ENCODE results near the gene NSD1.

NSD1 gene

GRCh38 chr5:177307544-177308363 lies 174.2 kb downstream of the NSD1 start:
- Histone ChIP-seq H3K4me3 (ENCODE audit: low read depth in 1 of 2, low read length in 2 of 2) (no peak overlapping the region), H3K36me3 (ENCODE audit: insufficient read depth, low read length) (peaks cover 15% of the 10 kb centered on the region), H3K9me3 (ENCODE audit: low read length) (no peaks in the 10 kb centered on the region), H3K27me3 (ENCODE audit: control insufficient read depth in 1 of 2, insufficient read depth in 2 of 2, low read length in 2 of 2) (no peaks in the 10 kb centered on the region), H3K4me1 (ENCODE audit: insufficient read depth, low read length) (peaks cover 28% of the 10 kb centered on the region), H3K9ac (ENCODE audit: low read length) (no peak overlapping the region), H3K27ac (ENCODE audit: low read depth, low read length) (no peak overlapping the region)

- H3K27ac ChIP-seq (ENCODE audit: low read depth, low read length): no peak overlapping the region
- H3K4me3 ChIP-seq (ENCODE audit: low read depth in 1 of 2, low read length in 2 of 2): no peak overlapping the region
- H3K4me1 ChIP-seq (ENCODE audit: insufficient read depth, low read length): peaks cover 28% of the 10 kb centered on the region
- peaks cover 15% of the 10 kb centered on the region for H3K36me3 ChIP-seq (ENCODE audit: insufficient read depth, low read length)
- H3K9ac ChIP-seq (ENCODE audit: low read length): no peak overlapping the region
- H3K27me3 ChIP-seq (ENCODE audit: control insufficient read depth in 1 of 2, insufficient read depth in 2 of 2, low read length in 2 of 2): no peaks in the 10 kb centered on the region
- H3K9me3 ChIP-seq (ENCODE audit: low read length): no peaks in the 10 kb centered on the region
Observed at GRCh38 chr5:177308740-177309139, 175.2 kb downstream of the NSD1 start.

GRCh38 chr5:177309351-177310191 lies 176.0 kb downstream of the NSD1 start:
- no peaks in the 10 kb centered on the region for H3K27me3 ChIP-seq (ENCODE audit: control insufficient read depth in 1 of 2, insufficient read depth in 2 of 2, low read length in 2 of 2)

GRCh38 chr5:177310332-177310731 lies 176.8 kb downstream of the NSD1 start:
- Histone ChIP-seq H3K4me1 (ENCODE audit: insufficient read depth, low read length) (peaks cover 16% of the 10 kb centered on the region), H3K27ac (ENCODE audit: low read depth, low read length) (no peak overlapping the region), H3K36me3 (ENCODE audit: insufficient read depth, low read length) (peaks cover 15% of the 10 kb centered on the region), H3K9ac (ENCODE audit: low read length) (no peak overlapping the region), H3K27me3 (ENCODE audit: control insufficient read depth in 1 of 2, insufficient read depth in 2 of 2, low read length in 2 of 2) (no peaks in the 10 kb centered on the region), H3K9me3 (ENCODE audit: low read length) (no peaks in the 10 kb centered on the region), H3K4me3 (ENCODE audit: low read depth in 1 of 2, low read length in 2 of 2) (no peak overlapping the region)

More at GRCh38 chr5:177309351-177310191, 176.0 kb downstream of the NSD1 start:
- Histone ChIP-seq H3K36me3 (ENCODE audit: insufficient read depth, low read length) (peaks cover 15% of the 10 kb centered on the region), H3K4me3 (ENCODE audit: low read depth in 1 of 2, low read length in 2 of 2) (no peak overlapping the region), H3K9me3 (ENCODE audit: low read length) (no peaks in the 10 kb centered on the region), H3K27ac (ENCODE audit: low read depth, low read length) (no peak overlapping the region), H3K4me1 (ENCODE audit: insufficient read depth, low read length) (peaks cover 24% of the 10 kb centered on the region), H3K9ac (ENCODE audit: low read length) (no peak overlapping the region)

GRCh38 chr5:177310757-177311391 lies 177.3 kb downstream of the NSD1 start:
- Histone ChIP-seq H3K27ac (ENCODE audit: low read depth, low read length) (no peak overlapping the region), H3K4me3 (ENCODE audit: low read depth in 1 of 2, low read length in 2 of 2) (no peak overlapping the region), H3K4me1 (ENCODE audit: insufficient read depth, low read length) (peaks cover 12% of the 10 kb centered on the region), H3K9ac (ENCODE audit: low read length) (no peak overlapping the region), H3K36me3 (ENCODE audit: insufficient read depth, low read length) (peaks cover 10% of the 10 kb centered on the region), H3K9me3 (ENCODE audit: low read length) (no peaks in the 10 kb centered on the region), H3K27me3 (ENCODE audit: control insufficient read depth in 1 of 2, insufficient read depth in 2 of 2, low read length in 2 of 2) (no peaks in the 10 kb centered on the region)

- Histone ChIP-seq H3K4me1 (ENCODE audit: insufficient read depth, low read length) (peaks cover 12% of the 10 kb centered on the region), H3K36me3 (ENCODE audit: insufficient read depth, low read length) (peaks cover 6% of the 10 kb centered on the region), H3K9me3 (ENCODE audit: low read length) (no peaks in the 10 kb centered on the region), H3K27me3 (ENCODE audit: control insufficient read depth in 1 of 2, insufficient read depth in 2 of 2, low read length in 2 of 2) (no peaks in the 10 kb centered on the region), H3K4me3 (ENCODE audit: low read depth in 1 of 2, low read length in 2 of 2) (peak overlapping the region; percentile 29 to 68), H3K27ac (ENCODE audit: low read depth, low read length) (no peak overlapping the region), H3K9ac (ENCODE audit: low read length) (no peak overlapping the region)
Observed at GRCh38 chr5:177311392-177311722, 177.8 kb downstream of the NSD1 start.

- no peak within 1 kb of the TSS for H3K9ac ChIP-seq (ENCODE audit: low read length)
- no peaks in the 10 kb centered on the region for H3K9me3 ChIP-seq (ENCODE audit: low read length)
- H3K27me3 ChIP-seq (ENCODE audit: control insufficient read depth in 1 of 2, insufficient read depth in 2 of 2, low read length in 2 of 2): no peaks in the 10 kb centered on the region
- H3K36me3 ChIP-seq (ENCODE audit: insufficient read depth, low read length): no peaks in the 10 kb centered on the region
- H3K4me3 ChIP-seq (ENCODE audit: low read depth in 1 of 2, low read length in 2 of 2): peak within 1 kb of the TSS; percentile 29 to 68
- H3K27ac ChIP-seq (ENCODE audit: low read depth, low read length): no peak within 1 kb of the TSS
- peaks cover 12% of the 10 kb centered on the region for H3K4me1 ChIP-seq (ENCODE audit: insufficient read depth, low read length)
Observed at GRCh38 chr5:177311723-177312648, 178.4 kb downstream of the NSD1 start, which contains the start of gene MXD3. Gene MXD3, minus strand, starts transcription at chr5:177311898. Its CDS starts 68 bp downstream, at chr5:177311830.

- Histone ChIP-seq H3K4me1 (ENCODE audit: insufficient read depth, low read length) (peaks cover 12% of the 10 kb centered on the region), H3K9me3 (ENCODE audit: low read length) (no peaks in the 10 kb centered on the region), H3K4me3 (ENCODE audit: low read depth in 1 of 2, low read length in 2 of 2) (peak overlapping the region in 1 of 2 donors; percentile 34), H3K27ac (ENCODE audit: low read depth, low read length) (no peak overlapping the region), H3K27me3 (ENCODE audit: control insufficient read depth in 1 of 2, insufficient read depth in 2 of 2, low read length in 2 of 2) (no peaks in the 10 kb centered on the region), H3K36me3 (ENCODE audit: insufficient read depth, low read length) (no peaks in the 10 kb centered on the region), H3K9ac (ENCODE audit: low read length) (no peak overlapping the region)
Observed at GRCh38 chr5:177312649-177313181, 179.1 kb downstream of the NSD1 start.

GRCh38 chr5:177313561-177314259 lies 180.1 kb downstream of the NSD1 start:
- Histone ChIP-seq H3K9ac (ENCODE audit: low read length) (no peak overlapping the region), H3K27ac (ENCODE audit: low read depth, low read length) (no peak overlapping the region), H3K4me1 (ENCODE audit: insufficient read depth, low read length) (peaks cover 12% of the 10 kb centered on the region), H3K36me3 (ENCODE audit: insufficient read depth, low read length) (no peaks in the 10 kb centered on the region), H3K4me3 (ENCODE audit: low read depth in 1 of 2, low read length in 2 of 2) (no peak overlapping the region), H3K9me3 (ENCODE audit: low read length) (no peaks in the 10 kb centered on the region), H3K27me3 (ENCODE audit: control insufficient read depth in 1 of 2, insufficient read depth in 2 of 2, low read length in 2 of 2) (no peaks in the 10 kb centered on the region)
